Small intestine (tissue), 7 donors: Measurements from ENCODE around the gene SLX9. TPM values are rescaled to one million over a fixed set of nuclear protein-coding genes. Genes with fewer than 3 reads are reported as not detected.

ENCODE experiments used
- DNase-seq, 2 donors: peaks; one replicate each; pipeline versions ENCODE4 v3.0.0 to v3.0.0-alpha.2; 2013
- FAIRE-seq: peaks from 2 replicates; lab custom pipeline; 2012; peaks lifted over from hg19 to GRCh38; lab: Jason Lieb, UNC
- H3K27ac ChIP-seq, 3 donors: one replicate each; pipeline ENCODE4 v1.5.1; 2013; ENCODE audit warnings: low read length in 2 of 3, mild to moderate bottlenecking in 2 of 3, control low read depth in 1 of 3, inconsistent platforms in 1 of 3, low read depth in 1 of 3, moderate library complexity in 1 of 3
- H3K27me3 ChIP-seq, 3 donors: one replicate each; pipeline ENCODE4 v1.6.1; 2013; ENCODE audit warnings: low read length in 3 of 3, inconsistent platforms in 1 of 3; ENCODE audit not compliant: control insufficient read depth in 3 of 3, insufficient read depth in 3 of 3
- H3K36me3 ChIP-seq, 3 donors: one replicate each; pipeline ENCODE4 v1.6.1; 2013; ENCODE audit warnings: low read length in 3 of 3, inconsistent platforms in 1 of 3, low read depth in 1 of 3, mild to moderate bottlenecking in 1 of 3, moderate library complexity in 1 of 3; ENCODE audit not compliant: control insufficient read depth in 3 of 3, insufficient read depth in 2 of 3
- H3K4me1 ChIP-seq, 3 donors: one replicate each; pipeline ENCODE4 v1.6.1; 2013; ENCODE audit warnings: low read length in 2 of 3, inconsistent platforms in 1 of 3, low read depth in 1 of 3, mild to moderate bottlenecking in 1 of 3, moderate library complexity in 1 of 3; ENCODE audit not compliant: control insufficient read depth in 3 of 3, insufficient read depth in 2 of 3
- H3K4me3 ChIP-seq, 3 donors: one replicate each; pipeline ENCODE4 v1.5.1; 2013; ENCODE audit warnings: low read length in 3 of 3, control low read depth in 1 of 3, inconsistent platforms in 1 of 3, low read depth in 1 of 3, mild to moderate bottlenecking in 1 of 3, moderate library complexity in 1 of 3
- H3K9me3 ChIP-seq, 2 donors: one replicate each; pipeline ENCODE4 v1.6.1; 2013; ENCODE audit warnings: low read depth in 1 of 2, low read length in 1 of 2; ENCODE audit not compliant: control insufficient read depth in 2 of 2, insufficient read depth in 1 of 2
- WGBS, 3 donors: extraction: QIAGEN DNeasy Blood & Tissue Kit; methylation state at CpG; one replicate each; pipeline ENCODE4 v1.1.7; 2013; 5-methylcytosine and 5-hydroxymethylcytosine counted together
- polyA plus RNA-seq, 4 donors: library from polyadenylated mRNA; stranded (reverse) in 3 of 4; unstranded in 1 of 4; fragments of 200-250 nt in 3 of 4; fragments of 120-200 nt in 1 of 4; gene quantifications; one replicate each; pipeline versions ENCODE4 v1.2.1 to v1.2.3, GENCODE V29; 2013
- donor health status: healthy with polysubstance abuse.
- donor health status: control.
- donor health status: control.
- donor health status: Bipolar disorder and iron deficiency.
- donor health status: healthy.

Gene SLX9
- polyA plus RNA-seq, 4 donors: 10.7 to 31.5 (median 24.7) TPM

DNA sequence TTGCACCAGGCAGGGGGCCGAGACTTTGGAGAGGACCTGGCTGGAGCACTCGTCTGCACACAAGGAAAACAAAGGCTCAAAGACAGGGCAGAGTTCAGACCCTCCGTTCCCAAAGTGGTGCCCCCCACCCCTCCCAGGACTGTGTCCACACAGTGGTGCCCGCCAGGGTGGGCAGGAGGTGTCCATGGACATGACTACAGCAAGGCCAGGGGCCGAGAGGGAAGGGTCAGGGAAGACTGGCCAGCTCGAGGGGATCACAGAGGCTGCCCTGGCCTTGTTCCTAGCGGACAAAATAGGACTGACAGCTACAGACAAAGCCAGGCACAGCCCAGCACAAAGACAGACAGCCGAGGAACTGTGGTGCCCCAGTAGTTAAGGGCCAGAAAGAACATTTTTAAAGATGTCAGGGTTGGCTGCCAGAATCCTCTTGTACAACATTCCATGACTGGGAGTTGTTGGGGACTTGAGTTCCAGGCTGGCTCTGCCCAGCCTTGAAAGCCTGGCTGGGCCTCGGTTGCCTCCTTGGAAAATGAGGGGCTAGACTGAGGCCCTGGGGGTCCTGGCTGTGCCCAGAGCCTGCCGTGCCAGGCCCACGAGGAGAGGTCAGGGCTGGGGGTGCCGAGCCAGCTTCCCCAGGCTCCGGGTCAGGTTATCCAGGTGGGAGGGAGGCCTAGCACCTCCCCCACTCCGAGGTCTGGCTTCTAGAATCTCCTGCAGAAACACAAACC, 63.7 kb downstream of the SLX9 start:
- Histone ChIP-seq H3K27ac (no peak overlapping the region), H3K4me3 (no peak overlapping the region), H3K4me1 (no peaks in the 10 kb centered on the region), H3K36me3 (no peaks in the 10 kb centered on the region), H3K9me3 (peaks cover 0 to 6% of the 10 kb centered on the region in 2 donors), H3K27me3 (peaks cover 0 to 7% (median 0%) of the 10 kb centered on the region in 3 donors)
- no peak for DNase-seq
- no peak for FAIRE-seq
- WGBS, 3 donors: 67 to 75% (median 70%) methylated on average over 14 of the region's 14 CpGs

DNA sequence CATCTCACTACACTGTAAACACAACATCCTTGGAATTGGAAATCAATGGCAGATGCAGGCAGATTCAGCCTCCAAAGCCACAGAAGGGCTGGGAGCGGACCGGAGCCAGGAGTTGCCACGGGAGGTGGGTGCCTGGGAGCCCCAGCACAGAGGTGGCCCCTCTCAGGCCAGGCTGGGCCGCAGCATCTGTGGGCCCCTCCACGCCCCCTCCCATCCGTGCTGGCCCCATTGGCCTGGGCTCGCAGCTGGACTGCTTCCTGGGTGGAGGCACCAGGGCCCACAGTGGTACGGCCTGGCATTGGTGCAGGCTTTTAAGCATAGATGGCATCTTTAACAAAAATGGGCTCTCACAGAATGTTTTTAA, 64.2 kb downstream of the SLX9 start:
- FAIRE-seq (no peak), DNase-seq (no peak)
- Histone ChIP-seq H3K9me3 (peaks cover 0 to 8% of the 10 kb centered on the region in 2 donors), H3K4me1 (no peaks in the 10 kb centered on the region), H3K27ac (no peak overlapping the region), H3K36me3 (no peaks in the 10 kb centered on the region), H3K4me3 (no peak overlapping the region), H3K27me3 (peaks cover 0 to 7% (median 0%) of the 10 kb centered on the region in 3 donors)
- 92 to 93% (median 93%) methylated on average over 8 of the region's 8 CpGs for WGBS, 3 donors

DNA sequence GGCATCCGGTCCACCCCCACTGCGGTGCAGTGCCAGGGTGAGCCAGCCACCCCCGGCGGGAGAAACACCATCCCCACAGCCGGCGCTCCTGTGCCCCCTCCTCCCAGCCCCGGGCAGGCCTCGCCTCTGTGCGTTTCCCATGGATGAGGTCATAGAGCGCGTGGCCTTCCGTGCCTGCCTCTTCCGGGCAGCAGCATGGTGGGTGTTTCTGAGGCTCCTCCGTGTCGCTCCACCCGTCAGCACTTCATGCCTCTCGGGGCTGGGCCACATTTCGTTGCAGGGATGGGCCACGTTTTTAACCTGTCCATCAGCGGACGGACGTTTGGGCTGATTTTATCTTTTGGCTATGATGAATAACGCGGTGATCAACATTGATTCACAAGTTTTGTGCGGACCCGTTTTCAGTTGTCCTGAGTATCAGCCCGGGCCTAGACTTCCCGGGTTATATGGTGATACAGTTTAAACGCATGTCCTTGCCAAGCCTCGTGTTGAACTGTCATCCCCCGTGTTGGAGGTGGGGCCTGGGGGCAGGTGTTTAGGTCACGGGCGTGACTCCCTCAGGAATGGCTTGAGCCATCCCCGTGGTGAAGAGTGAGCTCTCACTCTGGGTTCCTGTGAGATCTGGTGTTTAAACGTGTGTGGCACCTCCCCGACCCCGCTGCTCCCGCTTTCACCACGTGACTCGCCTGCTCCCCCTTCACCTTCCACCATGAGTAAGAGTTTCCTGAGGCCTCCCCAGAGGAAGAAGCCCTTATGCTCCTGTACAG, 64.8 kb downstream of the SLX9 start:
- Histone ChIP-seq H3K36me3 (no peaks in the 10 kb centered on the region), H3K9me3 (peaks cover 0 to 8% of the 10 kb centered on the region in 2 donors), H3K27me3 (peaks cover 0 to 7% (median 0%) of the 10 kb centered on the region in 3 donors), H3K4me3 (no peak overlapping the region), H3K27ac (peak overlapping the region in 1 of 3 donors; percentile 47), H3K4me1 (no peaks in the 10 kb centered on the region)
- FAIRE-seq (no peak), DNase-seq (no peak)
- WGBS, 3 donors: 72 to 79% (median 78%) methylated on average over 39 to 40 of the region's 40 CpGs

DNA sequence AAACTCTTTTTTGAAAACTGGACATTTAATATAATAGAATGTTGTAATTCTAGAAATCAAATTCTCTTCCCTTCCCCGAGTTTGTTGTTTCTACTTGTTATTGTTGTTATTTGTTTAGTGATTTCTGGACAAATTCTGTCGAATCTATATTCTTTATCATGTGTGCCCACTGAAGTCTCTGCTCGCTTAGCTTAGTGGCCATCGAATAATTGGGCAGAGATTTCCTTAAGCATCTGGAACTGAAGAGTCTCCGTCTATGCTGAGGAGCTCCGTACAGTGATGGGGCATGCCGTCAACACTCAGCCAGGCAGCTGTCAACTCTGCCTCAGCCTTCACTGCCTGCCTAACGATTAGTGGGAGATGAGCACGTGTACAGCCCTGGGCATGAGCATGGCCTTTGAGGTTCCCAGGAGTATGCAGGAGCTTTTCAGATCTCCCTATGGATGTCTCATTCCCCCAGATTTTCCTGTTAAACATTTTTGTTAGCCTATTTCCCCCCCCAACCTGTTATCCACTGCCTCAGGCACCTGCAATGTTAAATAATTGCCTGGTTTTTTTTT, 66.8 kb downstream of the SLX9 start:
- DNase-seq (no peak), FAIRE-seq (no peak)
- H3K4me3 ChIP-seq: no peak overlapping the region
- no peak overlapping the region for H3K27ac ChIP-seq
- peaks cover 0 to 11% (median 0%) of the 10 kb centered on the region in 3 donors for H3K27me3 ChIP-seq
- no peaks in the 10 kb centered on the region for H3K4me1 ChIP-seq
- H3K36me3 ChIP-seq: no peaks in the 10 kb centered on the region
- H3K9me3 ChIP-seq: peaks cover 0 to 10% of the 10 kb centered on the region in 2 donors
- 86 to 89% (median 87%) methylated on average over 9 of the region's 9 CpGs for WGBS, 3 donors

DNA sequence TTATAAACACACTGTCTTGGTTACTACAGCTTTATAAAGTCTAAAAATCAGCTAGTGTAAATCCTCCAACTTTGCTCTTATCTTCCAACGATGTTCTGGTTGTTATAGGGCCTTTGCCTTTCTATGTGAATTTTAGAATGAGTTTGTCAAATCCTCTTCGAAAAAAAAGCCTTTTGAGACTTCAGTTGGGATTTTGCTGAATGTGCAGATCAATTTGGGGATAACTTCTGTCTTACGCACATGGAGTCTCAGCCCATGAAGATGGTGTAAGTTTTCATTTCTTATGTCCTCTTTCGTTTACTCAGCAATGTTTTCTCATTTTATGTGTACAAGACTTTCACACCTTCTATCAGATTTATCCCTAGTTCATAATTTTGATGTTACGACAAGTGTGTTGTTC, 69.8 kb downstream of the SLX9 start:
- peaks cover 0 to 11% (median 0%) of the 10 kb centered on the region in 3 donors for H3K27me3 ChIP-seq
- DNase-seq (no peak), FAIRE-seq (no peak)
- H3K4me1 ChIP-seq: peaks cover 0 to 24% (median 0%) of the 10 kb centered on the region in 3 donors
- no peaks in the 10 kb centered on the region for H3K36me3 ChIP-seq
- WGBS, 3 donors: 81 to 86% (median 86%) methylated on average over 5 of the region's 5 CpGs
- H3K9me3 ChIP-seq: peaks cover 0 to 10% of the 10 kb centered on the region in 2 donors
- no peak overlapping the region for H3K4me3 ChIP-seq
- no peak overlapping the region for H3K27ac ChIP-seq

DNA sequence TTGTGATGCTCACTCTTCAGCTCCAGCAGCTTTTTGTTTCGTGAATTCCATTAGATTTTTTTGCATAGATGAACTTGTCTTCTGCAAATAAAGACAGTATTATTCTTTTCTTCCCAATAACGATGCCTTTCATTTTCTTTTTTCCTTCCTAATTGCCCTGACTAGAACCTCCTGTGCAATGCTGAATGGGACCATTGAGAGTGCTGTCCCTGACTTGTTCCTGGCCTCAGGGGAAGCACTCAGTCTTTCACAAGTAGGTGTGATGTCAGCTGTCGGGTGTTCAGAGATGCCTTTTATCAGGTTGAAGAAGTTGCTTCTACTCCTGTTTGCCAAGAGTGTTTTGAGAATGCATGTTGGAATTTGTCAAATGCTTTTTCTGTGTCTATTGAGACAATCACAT, 70.3 kb downstream of the SLX9 start:
- peaks cover 0 to 10% of the 10 kb centered on the region in 2 donors for H3K9me3 ChIP-seq
- peaks cover 0 to 29% (median 0%) of the 10 kb centered on the region in 3 donors for H3K4me1 ChIP-seq
- peaks cover 0 to 11% (median under 1%) of the 10 kb centered on the region in 3 donors for H3K27me3 ChIP-seq
- 48 to 74% (median 66%) methylated on average over 3 of the region's 3 CpGs for WGBS, 3 donors
- FAIRE-seq (no peak), DNase-seq (no peak)
- no peaks in the 10 kb centered on the region for H3K36me3 ChIP-seq
- H3K27ac ChIP-seq: no peak overlapping the region
- no peak overlapping the region for H3K4me3 ChIP-seq

DNA sequence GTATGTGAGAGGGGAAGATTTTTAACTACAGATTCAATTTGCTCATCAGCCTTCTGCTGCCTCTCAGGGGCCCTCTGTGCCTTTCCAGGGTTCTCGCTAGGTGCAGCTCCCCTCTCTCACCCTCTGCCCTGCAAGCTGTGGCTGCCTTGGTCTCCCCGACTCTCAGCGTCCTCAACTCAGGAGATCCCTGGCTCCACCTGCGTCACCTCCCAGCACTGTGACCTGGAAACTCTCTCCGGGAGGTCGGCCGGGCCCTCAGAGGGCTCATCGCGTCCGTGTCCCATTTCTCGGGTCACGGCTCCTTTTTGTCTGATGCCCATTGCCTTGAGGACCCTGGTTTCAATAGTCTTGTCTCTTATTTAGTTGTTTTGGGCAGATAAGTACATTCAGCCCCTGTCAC, 71.0 kb downstream of the SLX9 start:
- DNase-seq (no peak), FAIRE-seq (no peak)
- peaks cover 0 to 9% of the 10 kb centered on the region in 2 donors for H3K9me3 ChIP-seq
- 92 to 95% (median 94%) methylated on average over 12 of the region's 12 CpGs for WGBS, 3 donors
- H3K36me3 ChIP-seq: no peaks in the 10 kb centered on the region
- no peak overlapping the region for H3K27ac ChIP-seq
- H3K27me3 ChIP-seq: peaks cover 0 to 11% (median 2%) of the 10 kb centered on the region in 3 donors
- no peak overlapping the region for H3K4me3 ChIP-seq
- peaks cover 0 to 29% (median 0%) of the 10 kb centered on the region in 3 donors for H3K4me1 ChIP-seq

DNA sequence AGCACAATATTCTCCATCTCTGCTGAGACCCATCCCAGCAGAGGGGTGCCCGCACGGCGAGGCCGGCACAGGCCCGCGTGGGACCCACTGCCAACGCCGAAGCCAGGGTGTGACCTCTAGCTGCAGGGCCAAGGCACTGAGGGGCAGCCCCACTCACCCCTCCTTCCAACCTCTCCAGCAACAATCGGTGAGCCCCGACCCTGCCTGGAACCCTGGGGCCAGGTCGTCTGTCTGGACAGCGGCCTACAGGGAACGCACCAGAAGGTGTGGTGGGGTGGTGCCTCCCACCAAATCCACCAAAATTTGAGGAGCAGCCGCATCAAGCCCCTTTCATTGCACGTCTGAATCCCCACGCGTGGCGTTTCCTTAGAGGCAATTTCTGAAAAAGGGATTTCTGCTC, 71.6 kb downstream of the SLX9 start:
- peaks cover 0 to 7% of the 10 kb centered on the region in 2 donors for H3K9me3 ChIP-seq
- DNase-seq (no peak), FAIRE-seq (no peak)
- no peaks in the 10 kb centered on the region for H3K36me3 ChIP-seq
- H3K27me3 ChIP-seq: peaks cover 0 to 11% (median 2%) of the 10 kb centered on the region in 3 donors
- 92 to 95% (median 93%) methylated on average over 18 of the region's 18 CpGs for WGBS, 3 donors
- H3K4me3 ChIP-seq: no peak overlapping the region
- peaks cover 0 to 29% (median 0%) of the 10 kb centered on the region in 3 donors for H3K4me1 ChIP-seq
- no peak overlapping the region for H3K27ac ChIP-seq
